Caco-2 (cell line): Measurements from ENCODE around the gene SERPINB13. TPM values are rescaled to one million over a fixed set of nuclear protein-coding genes. Genes with fewer than 3 reads are reported as not detected.

Experiments used
- BruUV-seq: library from RNA; stranded (reverse); fragments of 400-500 nt; replicated peaks from 2 replicates; lab custom pipeline; 2021; lab: Mats Ljungman, UMichigan
- CTCF ChIA-PET: fragments of 300-600 bp; sonication (Branson Sonifier 250); formaldehyde crosslinking; loops from one replicate; lab custom pipeline; 2022; ENCODE audit warnings: antibody characterized with exemption; lab: Charles Lee
- POLR2A ChIA-PET: fragments of 300-600 bp; sonication (Branson Sonifier 250); formaldehyde crosslinking; loops from one replicate; lab custom pipeline; 2022; ENCODE audit warnings: antibody characterized with exemption; lab: Charles Lee
- DNase-seq, 2 experiments: peaks; one replicate each; pipeline versions ENCODE4 v3.0.0 to v3.0.0-alpha.2; 2020 to 2022
- H3K27me3 ChIP-seq: replicated peaks from 2 replicates; pipeline ENCODE4 v1.6.0; 2011; ENCODE audit warnings: low read length; ENCODE audit not compliant: control insufficient read depth, insufficient read depth
- H3K36me3 ChIP-seq: 2 replicates; pipeline ENCODE4 v1.5.1; 2011; ENCODE audit warnings: low read length; ENCODE audit not compliant: control insufficient read depth, insufficient read depth
- H3K4me1 ChIP-seq: fragments of 250-450 bp; sonication (Bioruptor Pico); 2 replicates; pipeline ENCODE4 v1.5.1; 2020; ENCODE audit warnings: mild to moderate bottlenecking
- H3K4me3 ChIP-seq: 2 replicates; pipeline ENCODE4 v1.5.1; 2011; ENCODE audit warnings: low read depth, mild to moderate bottlenecking, control low read depth, low read length
- H3K9me3 ChIP-seq: fragments of 250-450 bp; sonication (Bioruptor Pico); 2 replicates; pipeline ENCODE4 v1.5.1; 2020; ENCODE audit warnings: mild to moderate bottlenecking, moderate library complexity
- H3K27ac Mint-ChIP-seq: one replicate; pipeline ENCODE4 v1.8.0; 2022; ENCODE audit warnings: mixed read lengths; ENCODE audit not compliant: unreplicated experiment
- H3K27me3 Mint-ChIP-seq: one replicate; pipeline ENCODE4 v1.8.0; 2022; ENCODE audit warnings: mixed read lengths; ENCODE audit not compliant: insufficient read depth, unreplicated experiment
- H3K36me3 Mint-ChIP-seq: one replicate; pipeline ENCODE4 v1.8.0; 2022; ENCODE audit warnings: mild to moderate bottlenecking, mixed read lengths; ENCODE audit not compliant: insufficient read depth, unreplicated experiment
- H3K4me1 Mint-ChIP-seq: one replicate; pipeline ENCODE4 v1.8.0; 2022; ENCODE audit warnings: low read depth, mixed read lengths; ENCODE audit not compliant: unreplicated experiment
- H3K4me3 Mint-ChIP-seq: one replicate; pipeline ENCODE4 v1.8.0; 2022; ENCODE audit warnings: mild to moderate bottlenecking, moderate library complexity, mixed read lengths; ENCODE audit not compliant: unreplicated experiment
- H3K9me3 Mint-ChIP-seq: one replicate; pipeline ENCODE4 v1.8.0; 2022; ENCODE audit warnings: mixed read lengths; ENCODE audit not compliant: unreplicated experiment
- CTCF ChIP-seq, 2 experiments: fragments of 200-600 bp in 1 of 2; IDR thresholded peaks; 1 replicate in 1 of 2; 2 replicates in 1 of 2; pipeline versions ENCODE4 v1.5.1 to v1.8.0; 2011 to 2022; ENCODE audit warnings: antibody characterized with exemption in 1 of 2, control low read depth in 1 of 2, inconsistent platforms in 1 of 2, low read depth in 1 of 2, low read length in 1 of 2, mild to moderate bottlenecking in 1 of 2, moderate library complexity in 1 of 2; ENCODE audit not compliant: insufficient read depth in 1 of 2, severe bottlenecking in 1 of 2, unreplicated experiment in 1 of 2
- intact Hi-C: fragments of 100-400 bp; cut with micrococcal nuclease; formaldehyde crosslinking; loops from one replicate; pipeline ENCODE4 v1.10.0; 2022; ENCODE audit not compliant: unreplicated experiment
- total RNA-seq: library from RNA; stranded (reverse); gene quantifications from 2 replicates; pipeline ENCODE4 v1.2.3, GENCODE V29; 2022

The SERPINB13 gene
- total RNA-seq, 1 experiment from 2014 or later: not detected

- no peaks in the 10 kb centered on the region for H3K9me3 ChIP-seq
- H3K9me3 Mint-ChIP-seq: no peaks in the 10 kb centered on the region
- ChIA-PET POLR2A (no interaction called here), CTCF (no interaction called here)
- no peak overlapping the region for H3K27ac Mint-ChIP-seq
- no peak for TF ChIP-seq CTCF (IDR thresholded peaks at IDR 0.05; ENCODE audit: insufficient read depth in 1 of 2, low read depth in 1 of 2, low read length in 1 of 2, severe bottlenecking in 1 of 2, unreplicated experiment in 1 of 2)
- no peaks in the 10 kb centered on the region for H3K4me1 Mint-ChIP-seq
- no peak overlapping the region for H3K4me3 Mint-ChIP-seq
- no peak overlapping the region for H3K4me3 ChIP-seq
- H3K27me3 Mint-ChIP-seq: peaks cover 14% of the 10 kb centered on the region
- no TSS peak for BruUV-seq
- no peak for DNase-seq
- H3K27me3 ChIP-seq: no peaks in the 10 kb centered on the region
- H3K4me1 ChIP-seq: no peaks in the 10 kb centered on the region
- no peaks in the 10 kb centered on the region for H3K36me3 Mint-ChIP-seq
- intact Hi-C loops: no loop called here
- no peaks in the 10 kb centered on the region for H3K36me3 ChIP-seq
Measured at GRCh38 chr18:63570721-63571120, 16.4 kb upstream of the SERPINB13 start.

- CTCF ChIA-PET: no interaction called here
- intact Hi-C loops: loop anchor here (5.0 kb wide), 2 partner anchors 102 to 272 kb away; no protein-coding TSS in a partner anchor
Measured at GRCh38 chr18:63575681-63576080, 11.5 kb upstream of the SERPINB13 start.

DNA sequence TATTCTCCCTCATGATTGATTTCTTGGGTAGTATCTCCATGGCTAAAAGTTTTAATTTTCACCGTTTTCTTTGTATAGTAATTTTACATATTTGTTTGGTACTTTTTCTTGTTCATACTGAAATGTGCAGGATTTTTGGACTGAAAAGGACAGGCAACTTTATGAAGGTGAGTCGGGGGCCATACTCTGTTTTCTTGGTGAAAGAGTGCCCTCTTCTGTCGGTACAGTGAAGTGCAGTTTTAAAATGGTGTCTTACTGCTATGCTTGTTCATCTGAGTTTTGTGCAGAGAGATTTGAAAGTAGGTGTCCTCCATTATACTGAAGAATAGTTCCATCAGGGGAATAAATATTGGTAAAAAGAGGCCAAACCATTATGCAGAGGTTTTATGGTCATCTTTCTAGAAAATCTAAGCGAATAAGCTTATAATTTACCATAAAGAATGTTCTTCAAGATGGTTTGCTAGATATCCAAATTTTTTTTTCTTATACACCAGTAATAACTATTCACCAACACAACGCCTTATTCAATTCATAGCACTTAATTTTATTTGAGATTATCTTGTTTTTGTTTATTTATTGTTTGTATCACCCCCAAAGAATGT is 8.7 kb upstream of the SERPINB13 start:
- Histone ChIP-seq H3K27me3 (no peaks in the 10 kb centered on the region), H3K36me3 (no peaks in the 10 kb centered on the region), H3K9me3 (no peaks in the 10 kb centered on the region), H3K4me3 (no peak overlapping the region), H3K4me1 (no peaks in the 10 kb centered on the region)
- Mint-ChIP-seq H3K27me3 (peaks cover 3% of the 10 kb centered on the region), H3K27ac (no peak overlapping the region), H3K9me3 (no peaks in the 10 kb centered on the region), H3K36me3 (no peaks in the 10 kb centered on the region), H3K4me3 (no peak overlapping the region), H3K4me1 (no peaks in the 10 kb centered on the region)
- peak; percentile 34 to 48 for TF ChIP-seq CTCF (IDR thresholded peaks at IDR 0.05; ENCODE audit: insufficient read depth in 1 of 2, low read depth in 1 of 2, low read length in 1 of 2, severe bottlenecking in 1 of 2, unreplicated experiment in 1 of 2)
- DNase-seq: peak in 1 of 2 experiments; percentile 14
- ChIA-PET CTCF (interaction anchor here (1.1 to 1.5 kb wide), 2 partner anchors 60 to 67 kb away, joined by 7 read pairs; no protein-coding TSS in a partner anchor), POLR2A (no interaction called here)
- no TSS peak for BruUV-seq
- intact Hi-C loops: loop anchor here (1.0 to 5.0 kb wide), 4 partner anchors 60 to 269 kb away; no protein-coding TSS in a partner anchor

More at GRCh38 chr18:63575681-63576080, 11.5 kb upstream of the SERPINB13 start:
- no peak for TF ChIP-seq CTCF (IDR thresholded peaks at IDR 0.05; ENCODE audit: insufficient read depth in 1 of 2, low read depth in 1 of 2, low read length in 1 of 2, severe bottlenecking in 1 of 2, unreplicated experiment in 1 of 2)
- no peaks in the 10 kb centered on the region for H3K36me3 ChIP-seq
- no peak for DNase-seq
- POLR2A ChIA-PET: no interaction called here
- no peak overlapping the region for H3K4me3 ChIP-seq
- Mint-ChIP-seq H3K9me3 (no peaks in the 10 kb centered on the region), H3K36me3 (no peaks in the 10 kb centered on the region), H3K27ac (no peak overlapping the region), H3K4me3 (no peak overlapping the region), H3K27me3 (peaks cover 6% of the 10 kb centered on the region), H3K4me1 (no peaks in the 10 kb centered on the region)
- no peaks in the 10 kb centered on the region for H3K27me3 ChIP-seq
- H3K4me1 ChIP-seq: no peaks in the 10 kb centered on the region
- no peaks in the 10 kb centered on the region for H3K9me3 ChIP-seq
- no TSS peak for BruUV-seq
